AG20443 (cell line): ENCODE measurements around the gene POLRMT.
A peak's percentile ranks its signal among the peaks of the same experiment; 100 is the strongest.
"Not testable (repeated sequence)": the region's sequence is repeated elsewhere in the genome, so short reads cannot be mapped to it uniquely, and the experiment has no call there.

Source experiments
- DNase-seq: peaks from one replicate; pipeline ENCODE4 v3.0.0; 2012; ENCODE audit warnings: low spot score, mixed read lengths

POLRMT gene

GRCh38 chr19:593055-593454 is 40.3 kb downstream of the POLRMT start:
- DNase-seq: no peak

DNA sequence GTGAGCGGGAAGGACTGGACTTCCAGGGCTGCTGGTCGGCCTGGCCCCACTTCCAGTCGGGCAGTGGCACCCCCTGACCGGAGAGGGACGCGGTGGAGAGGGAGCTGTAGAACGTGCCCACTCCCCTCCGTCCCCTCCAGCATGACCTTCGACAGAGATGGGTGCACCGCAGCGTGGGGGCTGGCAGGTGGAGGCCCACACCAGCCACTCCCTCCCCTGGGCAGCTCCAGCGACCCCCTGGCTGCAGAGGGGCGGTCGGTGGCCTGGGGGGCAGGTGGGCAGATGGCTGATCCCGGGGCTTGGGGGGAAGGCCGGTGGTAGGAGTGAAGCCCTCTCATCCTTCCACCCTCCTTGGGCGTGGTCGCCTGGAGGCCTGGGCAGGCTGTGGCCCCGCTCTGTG is 41.2 kb downstream of the POLRMT start:
- no peak for DNase-seq

GRCh38 chr19:591099-591958 is 42.0 kb downstream of the POLRMT start:
- DNase-seq: peak; percentile 67

- DNase-seq: no peak
Observed at GRCh38 chr19:590750-591098, 42.6 kb downstream of the POLRMT start.

- no peak for DNase-seq
Observed at GRCh38 chr19:590396-590745, 43.0 kb downstream of the POLRMT start.

GRCh38 chr19:589693-590395 is 43.5 kb downstream of the POLRMT start, which contains the start of gene HCN2:
HCN2 (plus strand) TSS chr19:589881; CDS start chr19:589946, 65 bp downstream.
- DNase-seq: no peak

DNA sequence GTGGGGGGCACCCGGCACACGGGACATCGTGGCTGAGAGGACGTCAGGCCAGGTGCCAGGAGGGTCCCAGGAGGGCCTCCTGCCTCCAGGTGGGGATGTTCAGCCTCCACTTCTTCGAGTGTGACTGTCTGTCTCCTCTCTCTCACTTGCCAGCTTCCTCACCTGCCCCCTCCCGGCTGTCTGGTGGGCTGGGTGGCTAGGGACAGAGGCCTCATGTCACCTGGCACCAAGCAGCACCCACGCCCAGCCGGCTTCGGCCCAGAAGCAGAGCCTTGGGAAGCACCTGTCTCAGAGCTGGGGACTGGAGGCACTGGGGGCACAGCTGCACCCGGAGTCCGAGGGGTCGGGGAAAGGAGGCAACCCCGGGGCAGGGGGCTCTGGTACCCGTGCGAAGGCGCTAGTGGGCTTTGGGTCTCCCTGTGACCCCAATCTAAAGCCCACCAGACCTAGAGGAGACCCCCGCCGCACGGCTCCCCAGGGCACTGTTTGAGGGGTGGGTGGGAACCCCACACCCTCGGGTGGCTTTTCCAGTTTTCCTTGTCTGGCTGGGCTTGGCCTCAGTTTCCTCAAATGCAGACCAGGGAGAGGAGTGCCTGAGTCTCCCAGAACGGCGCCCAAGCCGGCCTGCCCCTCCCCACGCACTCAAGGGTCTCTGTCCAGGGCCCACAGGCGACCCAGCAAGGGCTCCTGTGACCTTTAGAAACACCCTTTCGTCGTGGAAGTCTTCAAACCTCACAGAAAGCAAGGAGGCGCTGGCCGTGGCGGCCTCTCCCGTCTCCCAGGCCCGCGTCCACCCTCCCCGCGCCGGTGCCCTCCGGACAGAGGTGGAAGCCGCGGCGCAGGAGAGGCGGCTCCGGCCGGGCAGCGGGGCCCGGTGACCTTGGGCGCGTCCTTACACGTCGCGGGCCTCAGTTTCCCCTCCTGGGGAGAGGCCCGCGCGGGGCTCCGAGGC is 44.3 kb downstream of the POLRMT start:
- DNase-seq: no peak

GRCh38 chr19:588093-588740 is 45.1 kb downstream of the POLRMT start:
- DNase-seq: peak; percentile 90

- DNase-seq: no peak
Observed at GRCh38 chr19:585551-586110, 47.7 kb downstream of the POLRMT start.

DNA sequence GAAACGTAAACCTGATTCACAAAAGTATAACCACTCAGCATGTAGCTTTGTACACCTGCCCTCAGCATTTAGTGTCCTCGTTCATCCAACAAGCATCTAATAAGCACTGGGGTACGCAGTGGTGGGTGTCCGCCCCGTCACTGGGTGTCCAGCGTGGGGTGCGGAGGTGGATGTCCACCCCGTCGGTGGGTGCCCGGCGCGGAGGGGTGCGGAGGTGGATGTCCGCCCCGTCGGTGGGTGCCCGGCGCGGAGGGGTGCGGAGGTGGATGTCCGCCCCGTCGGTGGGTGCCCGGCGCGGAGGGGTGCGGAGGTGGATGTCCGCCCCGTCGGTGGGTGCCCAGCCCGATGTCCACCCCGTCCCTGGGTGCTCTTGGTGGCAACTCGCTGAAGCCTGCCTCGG is 48.2 kb downstream of the POLRMT start:
- DNase-seq: not testable (repeated sequence)

- peak; percentile 82 for DNase-seq
Observed at GRCh38 chr19:584240-585001, 48.9 kb downstream of the POLRMT start.

DNA sequence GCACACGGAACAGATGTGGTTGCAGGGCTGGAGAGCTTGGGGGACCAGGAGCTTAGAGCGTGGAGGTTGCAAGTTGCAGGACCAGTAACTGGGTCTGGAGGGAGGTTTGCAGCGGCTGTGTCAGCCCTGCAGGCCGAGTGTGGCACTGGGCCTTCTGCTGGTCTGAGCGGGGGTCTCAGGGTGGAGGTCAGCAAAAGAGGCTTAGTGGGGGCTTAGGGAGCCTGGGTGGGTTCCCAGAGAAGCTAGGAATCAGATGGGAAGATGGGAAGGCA is 49.4 kb downstream of the POLRMT start:
- no peak for DNase-seq

DNA sequence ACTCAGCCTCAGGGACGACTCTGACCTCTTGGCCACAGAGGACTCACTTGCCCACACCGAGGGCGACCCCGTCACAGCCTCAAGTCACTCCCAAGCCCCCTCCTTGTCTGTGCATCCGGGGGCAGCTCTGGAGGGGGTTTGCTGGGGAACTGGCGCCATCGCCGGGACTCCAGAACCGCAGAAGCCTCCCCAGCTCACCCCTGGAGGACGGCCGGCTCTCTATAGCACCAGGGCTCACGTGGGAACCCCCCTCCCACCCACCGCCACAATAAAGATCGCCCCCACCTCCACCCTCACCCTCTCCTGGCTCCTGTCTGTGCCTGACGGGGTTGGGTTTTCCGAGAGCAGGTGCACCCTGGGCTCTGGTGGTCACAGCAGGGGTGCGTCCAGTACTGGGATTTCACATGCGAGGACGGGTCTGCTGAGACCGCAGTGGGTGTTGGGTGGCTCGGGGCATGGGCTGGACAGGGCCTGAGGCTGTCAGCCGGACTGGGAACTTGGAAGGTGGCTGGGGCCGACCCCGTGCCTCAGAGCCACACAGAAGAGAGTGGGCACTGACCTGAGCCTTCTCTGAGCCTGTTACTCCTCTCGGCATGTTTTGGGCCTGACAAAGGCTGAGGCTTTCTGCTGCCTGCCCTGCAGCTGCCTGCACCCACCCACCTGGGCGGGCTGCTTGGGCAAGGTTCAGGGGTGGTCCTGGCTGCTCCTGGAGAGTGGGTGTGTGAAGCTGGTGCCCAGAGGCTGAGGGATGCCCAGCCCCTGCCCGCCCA is 50.0 kb downstream of the POLRMT start:
- no peak for DNase-seq

GRCh38 chr19:582497-583197 is 50.7 kb downstream of the POLRMT start:
- DNase-seq: peak; percentile 52

GRCh38 chr19:581399-582111 is 51.8 kb downstream of the POLRMT start:
- no peak for DNase-seq

- no peak for DNase-seq
Observed at GRCh38 chr19:580274-580835, 53.0 kb downstream of the POLRMT start.

DNA sequence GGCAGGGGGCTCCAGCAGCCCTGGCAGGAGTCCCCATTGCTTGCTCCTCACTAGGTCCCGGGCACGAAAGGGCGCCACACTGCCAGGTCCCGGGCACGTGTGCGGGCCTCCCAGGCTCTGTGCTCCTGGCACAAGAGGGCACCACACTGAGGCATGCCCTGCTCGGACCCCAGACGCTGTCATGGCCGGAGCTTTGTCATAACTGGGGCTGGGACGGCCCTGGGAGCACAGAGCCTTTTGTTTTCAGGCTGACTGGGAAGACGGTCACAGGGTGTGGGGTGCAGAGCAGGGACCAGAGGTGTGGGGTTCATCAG is 53.5 kb downstream of the POLRMT start:
- no peak for DNase-seq

DNA sequence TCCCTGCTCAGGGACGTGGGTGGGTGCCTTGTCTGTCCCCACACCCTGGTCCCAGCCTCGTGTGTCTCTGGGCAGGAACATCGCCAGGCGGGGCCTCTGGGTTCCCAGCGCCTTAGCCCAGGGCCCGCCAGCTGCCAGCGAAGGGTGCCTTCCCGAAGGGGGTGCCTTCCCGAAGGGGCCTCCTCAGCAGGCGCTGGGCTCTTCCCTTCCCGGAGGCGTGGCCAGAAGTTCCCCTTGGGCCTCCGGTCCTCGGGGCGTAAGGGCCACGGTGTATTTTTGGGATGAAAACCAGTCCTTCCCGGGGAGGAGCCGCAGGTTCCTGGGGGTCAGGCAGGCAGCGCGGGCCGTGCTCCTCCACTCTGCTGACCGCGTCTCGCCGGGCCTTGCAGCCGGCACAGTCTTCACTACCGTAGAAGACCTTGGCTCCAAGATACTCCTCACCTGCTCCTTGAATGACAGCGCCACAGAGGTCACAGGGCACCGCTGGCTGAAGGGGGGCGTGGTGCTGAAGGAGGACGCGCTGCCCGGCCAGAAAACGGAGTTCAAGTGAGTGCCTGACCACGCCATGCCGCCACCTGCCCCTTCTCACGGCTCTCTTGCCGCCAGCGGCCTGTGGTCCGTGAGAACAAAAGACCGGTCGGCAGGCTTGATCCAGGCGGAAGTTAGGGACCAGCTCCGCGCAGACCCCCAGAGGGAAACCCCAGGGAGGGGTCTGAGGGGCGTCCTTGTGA is 54.1 kb downstream of the POLRMT start:
- no peak for DNase-seq
